Germinal center (tissue), 1 donor: ENCODE measurements around the gene PXYLP1.
"Not testable (repeated sequence)": the region's sequence is repeated elsewhere in the genome, so short reads cannot be mapped to it uniquely, and the experiment has no call there.

ENCODE experiments used
- DNase-seq: peaks from one replicate; pipeline ENCODE4 v3.0.0; 2012; ENCODE audit warnings: mixed read lengths, low spot score

PXYLP1 gene

GRCh38 chr3:141231101-141231951, at the start of gene PXYLP1:
Gene PXYLP1 (plus strand): TSS chr3:141231825. CDS start chr3:141260176, 28,351 bp downstream.
- DNase-seq: peak; percentile 93

DNA sequence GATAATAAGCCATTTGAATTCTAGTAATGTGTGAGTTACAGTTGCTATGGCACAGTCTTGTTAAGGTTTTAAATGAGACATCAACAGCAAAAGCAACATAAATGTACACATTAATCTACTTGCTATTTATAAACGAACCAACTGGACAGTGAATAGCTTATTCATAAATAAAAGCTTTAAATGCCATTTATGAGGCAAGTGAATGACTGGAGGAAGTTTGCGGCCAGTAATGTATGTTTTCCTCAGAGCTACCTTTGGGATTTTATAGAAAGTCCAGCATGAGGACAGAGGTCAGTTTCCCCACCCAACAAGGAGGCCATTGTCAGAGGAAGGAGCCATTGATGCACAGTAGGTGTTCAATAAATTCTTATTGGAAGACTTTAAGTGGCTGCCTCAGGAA, 48.0 kb upstream of the PXYLP1 start:
- DNase-seq: no peak

DNA sequence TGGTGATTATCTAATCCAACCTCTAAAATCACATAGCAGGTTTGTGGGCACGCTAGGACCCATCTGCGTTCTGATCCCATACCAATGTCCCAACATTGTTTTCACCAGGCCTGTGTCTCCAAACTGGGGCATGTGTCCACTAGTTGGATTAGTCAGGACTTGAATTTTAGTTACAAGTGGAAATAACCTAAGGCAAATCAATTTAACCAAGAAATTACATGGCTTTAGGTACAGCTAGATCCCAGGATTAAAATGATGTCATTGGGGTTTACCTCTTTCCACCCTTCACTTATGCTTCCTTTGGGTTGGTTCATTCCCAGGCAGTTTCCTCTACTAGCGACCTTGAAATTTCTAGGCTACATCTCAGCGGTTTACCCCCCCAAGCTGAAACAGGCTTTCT, 47.2 kb upstream of the PXYLP1 start:
- no peak for DNase-seq

- DNase-seq: no peak
Measured at GRCh38 chr3:141191097-141191749, 40.4 kb upstream of the PXYLP1 start.

DNA sequence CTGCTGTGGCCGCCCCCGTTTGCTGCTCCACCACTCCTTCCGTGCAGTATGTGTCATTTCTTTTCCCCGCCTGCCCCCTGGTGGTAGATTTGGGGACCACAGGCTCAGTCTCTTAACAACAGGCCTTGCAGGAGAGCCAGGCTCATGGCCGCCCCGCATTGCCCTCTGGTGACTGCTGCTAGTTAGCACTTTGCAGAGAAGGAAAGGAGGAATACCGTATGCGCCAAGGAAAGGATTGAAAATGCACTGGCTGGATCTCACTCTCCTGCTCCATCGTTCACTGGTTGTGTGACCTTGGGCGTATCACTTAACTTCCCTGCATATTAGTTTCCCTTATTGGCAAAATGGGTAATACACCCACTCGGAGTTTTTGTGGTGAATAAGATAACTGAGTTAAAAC, 39.3 kb upstream of the PXYLP1 start:
- DNase-seq: peak; percentile 76

- DNase-seq: no peak
Measured at GRCh38 chr3:141193066-141193830, 38.4 kb upstream of the PXYLP1 start.

DNA sequence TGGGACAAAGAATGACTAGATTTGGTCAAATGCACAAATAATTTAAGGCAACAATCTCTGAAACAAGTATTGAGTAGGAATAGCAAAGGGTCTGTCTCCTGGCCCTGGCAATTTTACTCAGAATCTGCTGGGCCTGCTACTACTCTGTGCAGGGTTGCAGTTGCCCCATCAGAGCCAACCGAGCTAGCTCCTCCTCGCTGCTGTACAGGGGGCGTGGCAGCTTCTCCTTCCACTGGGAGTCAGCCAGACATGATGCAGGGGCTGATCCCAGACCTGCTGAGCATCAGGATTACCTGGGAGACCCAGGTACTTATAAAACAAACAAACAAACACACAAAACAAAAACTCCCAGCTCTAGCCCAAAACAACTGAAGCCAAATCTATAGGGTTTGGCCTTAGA, 30.5 kb upstream of the PXYLP1 start:
- no peak for DNase-seq

GRCh38 chr3:141202682-141203081, 28.9 kb upstream of the PXYLP1 start:
- no peak for DNase-seq

GRCh38 chr3:141203866-141204265, 27.8 kb upstream of the PXYLP1 start:
- DNase-seq: no peak

DNA sequence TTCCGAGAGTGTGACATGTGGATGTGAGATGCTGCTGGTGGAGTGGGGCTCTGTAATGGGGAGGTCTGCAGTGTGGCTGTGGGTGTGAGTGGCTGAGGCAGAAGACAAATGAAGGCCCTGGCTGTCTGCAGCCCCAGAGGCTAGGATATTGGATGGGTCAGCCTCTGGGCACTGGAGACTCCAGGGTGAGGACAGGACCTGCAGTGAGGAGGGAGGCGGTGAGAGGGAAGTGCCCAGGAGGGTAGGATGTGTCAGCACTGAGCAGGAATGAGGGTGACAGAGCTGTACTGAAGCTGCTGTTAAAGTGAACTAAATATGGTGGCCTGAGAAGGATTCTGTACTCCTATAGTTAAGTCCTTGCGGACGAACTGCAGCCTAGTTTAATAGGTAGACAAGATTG, 27.3 kb upstream of the PXYLP1 start:
- DNase-seq: no peak

GRCh38 chr3:141211306-141211705, 20.3 kb upstream of the PXYLP1 start:
- DNase-seq: not testable (repeated sequence)

- DNase-seq: no peak
Measured at GRCh38 chr3:141212101-141212500, 19.5 kb upstream of the PXYLP1 start.

- DNase-seq: no peak
Measured at GRCh38 chr3:141212555-141212954, 19.1 kb upstream of the PXYLP1 start.

DNA sequence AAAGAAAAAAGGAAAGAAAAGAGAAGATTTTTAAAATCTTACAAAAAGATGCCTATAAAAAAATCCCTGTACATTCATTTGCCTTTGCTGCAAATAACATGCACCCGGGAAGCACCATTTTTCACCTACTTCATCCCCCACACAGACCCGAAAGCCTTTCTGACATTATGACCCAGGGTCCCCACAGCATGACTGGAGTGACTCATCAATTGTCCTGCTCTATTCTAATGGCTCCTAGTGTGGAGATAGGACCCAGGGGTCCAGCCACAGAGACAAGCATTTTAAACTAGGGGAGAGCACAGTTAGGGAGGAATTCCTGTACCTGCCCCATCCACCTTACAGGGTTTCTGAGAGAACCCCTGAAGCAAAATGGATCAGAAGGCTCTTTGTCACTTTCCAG, 14.7 kb upstream of the PXYLP1 start:
- DNase-seq: no peak

DNA sequence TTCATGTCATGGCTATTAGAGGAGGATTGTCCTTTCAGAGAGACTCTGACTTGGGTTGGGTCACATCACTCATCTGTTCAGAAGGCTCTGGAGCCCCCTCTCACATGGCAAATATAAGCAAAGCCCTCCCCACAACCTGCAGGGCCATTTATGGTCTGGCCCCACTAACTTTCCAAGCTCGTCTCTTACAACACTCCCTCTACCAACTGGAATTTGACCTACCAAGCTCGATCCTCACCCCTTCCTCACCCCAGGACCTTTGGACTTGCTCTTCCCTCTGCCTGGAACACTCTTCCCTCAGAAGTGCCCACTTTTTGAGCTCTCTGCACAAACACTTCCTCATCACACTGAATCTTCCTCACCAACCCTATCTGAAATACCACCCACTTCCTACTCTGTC, 14.2 kb upstream of the PXYLP1 start:
- DNase-seq: no peak

DNA sequence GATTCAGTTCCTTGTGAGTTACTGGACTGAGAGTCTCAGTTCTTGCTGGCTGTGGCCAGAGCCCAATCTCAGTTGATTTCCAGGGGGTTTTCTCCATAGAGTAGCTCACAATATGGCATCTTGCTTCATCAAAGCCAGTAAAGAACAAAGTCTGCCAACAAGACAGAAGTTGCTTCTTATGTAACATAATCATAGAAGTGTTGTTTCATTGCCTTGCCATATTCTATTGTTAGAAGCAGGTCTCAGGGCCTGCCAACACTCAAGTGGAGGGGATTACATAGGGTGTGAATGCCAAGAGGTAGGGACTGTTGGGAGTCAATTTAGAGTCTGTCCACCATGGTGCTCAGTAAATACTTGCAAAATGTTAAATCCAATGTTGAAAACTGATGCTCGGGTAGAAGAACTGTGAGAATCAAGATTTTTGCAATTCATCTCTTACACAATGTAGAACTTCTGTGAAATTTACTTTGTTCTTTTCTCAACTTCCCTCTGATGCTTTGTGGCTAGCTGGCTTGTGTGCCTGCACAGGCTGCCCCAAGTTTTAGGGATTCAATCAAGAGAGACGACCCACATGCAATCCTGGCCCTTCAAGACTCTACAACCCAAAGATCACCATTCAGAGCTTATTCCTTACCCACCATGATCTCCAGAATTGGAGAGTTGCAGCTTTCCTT, 13.3 kb upstream of the PXYLP1 start:
- DNase-seq: no peak

DNA sequence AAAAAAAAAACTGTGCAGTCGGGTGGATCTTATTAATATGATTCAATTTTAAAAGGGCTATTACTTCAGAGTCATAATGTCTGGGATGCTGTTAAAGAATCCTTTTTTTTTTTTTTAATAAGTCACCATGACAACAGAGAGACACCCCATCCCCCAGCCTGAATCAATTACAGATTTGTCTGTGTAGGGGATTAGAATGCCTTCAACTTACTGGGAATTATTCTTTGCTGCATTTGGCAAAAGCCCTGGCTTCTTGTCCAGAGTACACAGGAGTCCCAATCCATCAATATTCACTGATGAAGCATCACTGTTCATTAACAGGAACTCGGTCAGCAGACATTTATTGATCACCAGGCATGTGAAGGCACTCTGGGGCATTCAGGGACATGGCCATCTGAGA, 12.7 kb upstream of the PXYLP1 start:
- DNase-seq: no peak

DNA sequence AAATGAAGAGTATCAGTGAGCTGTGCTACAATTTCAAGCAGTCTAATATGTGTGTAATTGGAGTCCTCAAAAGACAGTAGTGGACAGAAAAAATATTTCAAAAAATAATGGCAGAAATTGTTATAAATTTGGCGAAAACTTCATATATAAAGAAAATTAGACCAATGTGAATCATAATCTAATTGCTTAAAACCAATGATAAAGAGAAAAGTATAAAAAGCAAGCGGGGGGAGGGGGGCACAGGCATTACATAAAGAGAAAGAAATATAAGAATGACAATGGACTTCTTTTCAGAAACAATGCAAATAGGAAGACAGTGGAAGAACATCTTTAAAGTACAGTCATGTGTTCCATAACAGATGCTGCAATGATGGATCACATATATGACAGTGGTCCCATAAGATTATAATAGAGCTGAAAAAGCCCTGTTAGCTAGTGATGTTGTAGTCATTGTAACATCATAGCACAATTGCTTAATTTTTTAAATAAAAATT, 7.9 kb upstream of the PXYLP1 start:
- DNase-seq: no peak

- DNase-seq: no peak
Measured at GRCh38 chr3:141225939-141226338, 5.7 kb upstream of the PXYLP1 start.

DNA sequence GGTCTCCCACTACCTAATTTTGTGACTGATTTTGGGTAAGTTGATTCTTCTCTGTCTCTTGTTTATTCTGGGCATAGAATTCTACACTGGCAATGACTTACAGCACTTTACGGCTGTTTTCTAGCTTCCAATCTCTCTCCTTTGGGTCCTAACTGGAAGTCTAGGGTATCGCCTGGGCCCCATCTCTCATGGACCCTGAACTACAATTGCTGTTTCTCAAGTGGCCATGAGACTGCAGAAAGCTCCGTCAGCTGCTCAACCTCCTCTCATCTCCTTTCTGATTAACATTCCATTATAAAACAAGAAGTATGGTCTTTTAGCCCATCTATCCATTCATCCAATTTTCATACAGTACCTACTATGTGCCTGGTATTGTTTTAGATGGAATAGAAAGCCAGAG, 4.4 kb upstream of the PXYLP1 start:
- no peak for DNase-seq

GRCh38 chr3:141227752-141228151, 3.9 kb upstream of the PXYLP1 start:
- no peak for DNase-seq

GRCh38 chr3:141228395-141228794, 3.2 kb upstream of the PXYLP1 start:
- DNase-seq: no peak
